Subcutaneous adipose tissue (tissue), 4 donors: Measurements from ENCODE around the gene ZYG11B. TPM values are rescaled to one million over a fixed set of nuclear protein-coding genes. Genes with fewer than 3 reads are reported as not detected.

Experiments
- CTCF ChIP-seq: fragments of 450-650 bp; IDR thresholded peaks from one replicate; pipeline ENCODE4 v1.5.1; 2016; ENCODE audit warnings: low read depth, mild to moderate bottlenecking, control low read depth, antibody characterized with exemption, moderate library complexity
- total RNA-seq, 4 donors: library from RNA; depleted of rRNA; stranded (reverse); fragments of >200 nt; gene quantifications; one replicate each; pipeline ENCODE4 v1.1.0, GENCODE V29; 2016

The ZYG11B gene
- total RNA-seq, 4 donors from 2014 or later, result 42.3 to 54.9 (median 49.0) TPM

GRCh38 chr1:52792036-52792435 lies 65.8 kb downstream of the ZYG11B start:
- no peak for TF ChIP-seq CTCF

GRCh38 chr1:52795464-52795863 lies 69.2 kb downstream of the ZYG11B start:
- TF ChIP-seq CTCF, result no peak

- no peak for TF ChIP-seq CTCF
These were observed 72.1 kb downstream of the ZYG11B start for GRCh38 chr1:52798331-52798730.

GRCh38 chr1:52801011-52801410 lies 74.8 kb downstream of the ZYG11B start:
- no peak for TF ChIP-seq CTCF

GRCh38 chr1:52814465-52814864 lies 88.2 kb downstream of the ZYG11B start:
- no peak for TF ChIP-seq CTCF

- TF ChIP-seq CTCF, result no peak
These were observed 99.6 kb downstream of the ZYG11B start for GRCh38 chr1:52825868-52826267.

- no peak for TF ChIP-seq CTCF
These were observed 108.5 kb downstream of the ZYG11B start for GRCh38 chr1:52834798-52835197.

- no peak for TF ChIP-seq CTCF
These were observed 109.8 kb downstream of the ZYG11B start for GRCh38 chr1:52836035-52836434.
